ENCODE results near the gene PRSS21. TPM values are rescaled to one million over a fixed set of nuclear protein-coding genes. Genes with fewer than 3 reads are reported as not detected.
A peak's percentile ranks its signal among the peaks of the same experiment; 100 is the strongest.

PRSS21 gene
- total RNA-seq, 6 experiments from 2014 or later = not detected

DNA sequence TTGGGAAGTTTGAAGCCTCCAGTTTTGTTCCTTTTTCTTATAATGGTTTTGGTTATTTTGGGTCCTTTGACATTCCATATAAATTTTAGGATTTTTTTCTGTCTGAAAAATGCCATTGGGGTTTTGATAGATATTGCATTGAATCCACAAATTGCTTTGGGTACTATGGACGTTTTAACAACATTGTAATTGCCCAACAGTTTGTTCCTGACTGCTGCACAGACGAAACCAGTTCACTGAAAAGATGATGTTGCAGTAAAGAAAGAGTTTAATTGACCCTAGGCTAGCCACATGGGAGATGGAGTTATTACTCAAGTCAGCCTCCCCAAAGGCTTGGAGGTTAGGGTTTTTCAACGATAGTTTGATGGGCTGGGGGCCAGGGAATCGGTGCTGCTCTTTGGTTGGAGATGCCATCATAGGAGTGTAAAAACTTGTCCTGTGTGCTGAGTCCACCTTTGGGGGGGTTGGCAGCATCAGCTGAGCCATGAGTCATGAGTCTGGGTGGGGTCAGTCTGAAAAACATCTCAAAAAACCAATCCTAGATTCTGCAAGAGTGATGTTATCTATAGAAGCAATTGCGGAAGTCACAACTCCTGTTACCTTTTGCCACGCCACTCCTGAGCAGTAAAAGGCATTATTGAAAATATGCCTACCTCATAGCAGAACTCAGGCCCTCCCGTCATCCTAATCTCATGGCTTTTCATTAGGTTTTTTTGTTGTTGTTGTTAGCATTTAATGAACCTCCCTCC, 21.5 kb upstream of the PRSS21 start:
- no peaks in the 10 kb centered on the region for H3K4me1 ChIP-seq
- TF ChIP-seq, protein P1, sequence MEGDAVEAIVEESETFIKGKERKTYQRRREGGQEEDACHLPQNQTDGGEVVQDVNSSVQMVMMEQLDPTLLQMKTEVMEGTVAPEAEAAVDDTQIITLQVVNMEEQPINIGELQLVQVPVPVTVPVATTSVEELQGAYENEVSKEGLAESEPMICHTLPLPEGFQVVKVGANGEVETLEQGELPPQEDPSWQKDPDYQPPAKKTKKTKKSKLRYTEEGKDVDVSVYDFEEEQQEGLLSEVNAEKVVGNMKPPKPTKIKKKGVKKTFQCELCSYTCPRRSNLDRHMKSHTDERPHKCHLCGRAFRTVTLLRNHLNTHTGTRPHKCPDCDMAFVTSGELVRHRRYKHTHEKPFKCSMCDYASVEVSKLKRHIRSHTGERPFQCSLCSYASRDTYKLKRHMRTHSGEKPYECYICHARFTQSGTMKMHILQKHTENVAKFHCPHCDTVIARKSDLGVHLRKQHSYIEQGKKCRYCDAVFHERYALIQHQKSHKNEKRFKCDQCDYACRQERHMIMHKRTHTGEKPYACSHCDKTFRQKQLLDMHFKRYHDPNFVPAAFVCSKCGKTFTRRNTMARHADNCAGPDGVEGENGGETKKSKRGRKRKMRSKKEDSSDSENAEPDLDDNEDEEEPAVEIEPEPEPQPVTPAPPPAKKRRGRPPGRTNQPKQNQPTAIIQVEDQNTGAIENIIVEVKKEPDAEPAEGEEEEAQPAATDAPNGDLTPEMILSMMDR (IDR thresholded peaks at IDR 0.05) = no peak
- no peak for TF ChIP-seq POLR2A (IDR thresholded peaks at IDR 0.05)
- ATAC-seq = no peak
- no peaks in the 10 kb centered on the region for H3K9me3 ChIP-seq
- intact Hi-C loops (cut with DNase I) = no loop called here
- peak in 1 of 3 donors; percentile 1 for DNase-seq
- no peaks in the 10 kb centered on the region for H3K27me3 ChIP-seq
- no peak overlapping the region for H3K27ac ChIP-seq
- H3K4me3 ChIP-seq = no peak overlapping the region
- 42% methylated on average over 7 of the region's 7 CpGs for WGBS (ENCODE audit: insufficient coverage, low coverage, low lambda C conversion rate, missing lambda C conversion rate)
- H3K36me3 ChIP-seq = no peaks in the 10 kb centered on the region

GRCh38 chr16:2798723-2799204, 18.3 kb upstream of the PRSS21 start:
- ATAC-seq = no peak
- no peaks in the 10 kb centered on the region for H3K36me3 ChIP-seq
- no peaks in the 10 kb centered on the region for H3K4me1 ChIP-seq
- no peak for TF ChIP-seq POLR2A (IDR thresholded peaks at IDR 0.05)
- TF ChIP-seq, protein P1 (IDR thresholded peaks at IDR 0.05) = no peak
- H3K27ac ChIP-seq = no peak overlapping the region
- intact Hi-C loops (cut with DNase I) = no loop called here
- no peak for DNase-seq
- no CpG with 5 or more reads among the region's 39 CpGs for WGBS (ENCODE audit: insufficient coverage, low coverage, low lambda C conversion rate, missing lambda C conversion rate)
- no peaks in the 10 kb centered on the region for H3K9me3 ChIP-seq
- H3K27me3 ChIP-seq = no peaks in the 10 kb centered on the region
- H3K4me3 ChIP-seq = no peak overlapping the region

DNA sequence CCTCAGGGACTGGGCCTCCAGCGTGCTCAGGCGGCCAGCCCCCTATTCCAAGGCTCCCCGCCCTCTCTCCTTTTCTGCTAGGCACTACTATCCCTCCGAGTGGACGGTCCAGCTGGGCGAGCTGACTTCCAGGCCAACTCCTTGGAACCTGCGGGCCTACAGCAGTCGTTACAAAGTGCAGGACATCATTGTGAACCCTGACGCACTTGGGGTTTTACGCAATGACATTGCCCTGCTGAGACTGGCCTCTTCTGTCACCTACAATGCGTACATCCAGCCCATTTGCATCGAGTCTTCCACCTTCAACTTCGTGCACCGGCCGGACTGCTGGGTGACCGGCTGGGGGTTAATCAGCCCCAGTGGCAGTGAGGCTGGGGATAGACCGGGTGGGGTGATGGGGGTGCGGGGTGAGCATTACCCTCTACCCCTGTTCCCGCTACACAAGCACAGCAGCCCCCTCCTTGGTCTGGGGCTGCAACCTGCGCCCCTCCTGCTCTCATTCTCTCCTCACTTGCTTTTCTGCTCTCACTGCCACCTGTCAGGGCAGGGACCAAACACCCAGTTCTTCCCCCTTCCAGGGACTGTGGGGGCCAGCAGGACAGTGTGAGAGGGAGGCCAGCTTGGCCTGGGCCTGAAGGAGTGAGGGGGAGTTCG, 17.7 kb upstream of the PRSS21 start:
- Histone ChIP-seq H3K4me1 (no peaks in the 10 kb centered on the region), H3K9me3 (no peaks in the 10 kb centered on the region), H3K27me3 (no peaks in the 10 kb centered on the region), H3K36me3 (no peaks in the 10 kb centered on the region), H3K27ac (no peak overlapping the region), H3K4me3 (no peak overlapping the region)
- no peak for TF ChIP-seq POLR2A (IDR thresholded peaks at IDR 0.05)
- TF ChIP-seq, protein P1 (IDR thresholded peaks at IDR 0.05) = no peak
- peak in 1 of 3 donors; percentile 28 for DNase-seq
- no peak for ATAC-seq
- 80% methylated on average over 8 of the region's 21 CpGs for WGBS (ENCODE audit: insufficient coverage, low coverage, low lambda C conversion rate, missing lambda C conversion rate)
- intact Hi-C loops (cut with DNase I) = no loop called here

- no peaks in the 10 kb centered on the region for H3K27me3 ChIP-seq
- DNase-seq (no peak), ATAC-seq (no peak)
- no peaks in the 10 kb centered on the region for H3K9me3 ChIP-seq
- no peak overlapping the region for H3K27ac ChIP-seq
- intact Hi-C loops (cut with DNase I) = no loop called here
- H3K36me3 ChIP-seq = no peaks in the 10 kb centered on the region
- H3K4me3 ChIP-seq = no peak overlapping the region
- TF ChIP-seq, protein P1 (IDR thresholded peaks at IDR 0.05) = no peak
- TF ChIP-seq POLR2A (IDR thresholded peaks at IDR 0.05) = no peak
- 67% methylated on average over 1 of the region's 1 CpG for WGBS (ENCODE audit: insufficient coverage, low coverage, low lambda C conversion rate, missing lambda C conversion rate)
- H3K4me1 ChIP-seq = no peaks in the 10 kb centered on the region
Measured at GRCh38 chr16:2799859-2800226, 17.2 kb upstream of the PRSS21 start.
